Neuronal stem cell (in vitro differentiated cells): Measurements from ENCODE around the gene RNF222.

Experiments used
- DNase-seq: peaks from one replicate; pipeline ENCODE4 v3.0.0-alpha.2; 2013; ENCODE audit warnings: low spot score
- H2AFZ ChIP-seq: one replicate; pipeline ENCODE4 v1.6.1; 2013; ENCODE audit warnings: mild to moderate bottlenecking, low read length, inconsistent platforms
- H2AK5ac ChIP-seq: 2 replicates; pipeline ENCODE4 v1.6.1; 2013; ENCODE audit warnings: low read depth, mild to moderate bottlenecking, inconsistent platforms, low read length, moderate library complexity, mixed read lengths
- H2BK120ac ChIP-seq: 2 replicates; pipeline ENCODE4 v1.6.1; 2013; ENCODE audit warnings: low read depth, mild to moderate bottlenecking, inconsistent platforms, low read length, moderate library complexity, mixed read lengths
- H2BK12ac ChIP-seq: one replicate; pipeline ENCODE4 v1.6.1; 2013; ENCODE audit warnings: low read length, inconsistent platforms
- H2BK15ac ChIP-seq: 2 replicates; pipeline ENCODE4 v1.6.1; 2013; ENCODE audit warnings: mild to moderate bottlenecking, low read length, inconsistent platforms, mixed read lengths
- H2BK5ac ChIP-seq: one replicate; pipeline ENCODE4 v1.6.1; 2013; ENCODE audit warnings: inconsistent platforms, mild to moderate bottlenecking, low read length, moderate library complexity
- H3K14ac ChIP-seq: one replicate; pipeline ENCODE4 v1.6.1; 2013; ENCODE audit warnings: low read length, inconsistent platforms
- H3K18ac ChIP-seq: 2 replicates; pipeline ENCODE4 v1.6.1; 2013; ENCODE audit warnings: low read length, inconsistent platforms
- H3K23ac ChIP-seq: 2 replicates; pipeline ENCODE4 v1.6.1; 2013; ENCODE audit warnings: low read depth, mild to moderate bottlenecking, mixed read lengths, low read length, inconsistent platforms; ENCODE audit not compliant: poor library complexity
- H3K27ac ChIP-seq: replicated peaks from 3 replicates; pipeline ENCODE4 v1.5.1; 2013; ENCODE audit warnings: low read length, inconsistent platforms
- H3K27me3 ChIP-seq, 3 experiments: 2 replicates each; pipeline ENCODE4 v1.6.1; 2013; ENCODE audit warnings: low read length in 3 of 3, mild to moderate bottlenecking in 2 of 3, inconsistent platforms in 1 of 3, low read depth in 1 of 3, mixed read lengths in 1 of 3, moderate library complexity in 1 of 3; ENCODE audit not compliant: control insufficient read depth in 3 of 3, insufficient read depth in 3 of 3
- H3K36me3 ChIP-seq, 2 donors: replicated peaks in 1 of 2; 2 replicates each; pipeline ENCODE4 v1.6.1; 2013; ENCODE audit warnings: low read length in 2 of 2; ENCODE audit not compliant: control insufficient read depth in 2 of 2, insufficient read depth in 2 of 2
- H3K4ac ChIP-seq: 2 replicates; pipeline ENCODE4 v1.6.1; 2013; ENCODE audit warnings: inconsistent platforms, mild to moderate bottlenecking, low read length, moderate library complexity
- H3K4me1 ChIP-seq, 2 donors: 1 replicate in 1 of 2; 2 replicates in 1 of 2; pipeline ENCODE4 v1.6.1; 2013; ENCODE audit warnings: low read length in 2 of 2, low read depth in 1 of 2; ENCODE audit not compliant: control insufficient read depth in 2 of 2, insufficient read depth in 1 of 2
- H3K4me2 ChIP-seq: one replicate; pipeline ENCODE4 v1.6.1; 2013; ENCODE audit warnings: mild to moderate bottlenecking, low read length, inconsistent platforms; ENCODE audit not compliant: insufficient read depth, poor library complexity, severe bottlenecking
- H3K4me3 ChIP-seq, 2 donors: 2 replicates each; pipeline ENCODE4 v1.5.1; 2013; ENCODE audit warnings: low read length in 2 of 2, mild to moderate bottlenecking in 2 of 2, inconsistent platforms in 1 of 2, moderate library complexity in 1 of 2
- H3K79me1 ChIP-seq: one replicate; pipeline ENCODE4 v1.6.1; 2013; ENCODE audit warnings: low read depth, mild to moderate bottlenecking, inconsistent platforms, low read length, moderate library complexity
- H3K9ac ChIP-seq: one replicate; pipeline ENCODE4 v1.6.1; 2013; ENCODE audit warnings: mild to moderate bottlenecking, low read depth, low read length, inconsistent platforms; ENCODE audit not compliant: poor library complexity
- H3K9me3 ChIP-seq, 2 donors: replicated peaks in 1 of 2; 2 replicates each; pipeline versions ENCODE3 to v1.6.1; 2013; ENCODE audit warnings: low read length in 2 of 2, mild to moderate bottlenecking in 2 of 2, inconsistent platforms in 1 of 2, low read depth in 1 of 2, mixed read lengths in 1 of 2, moderate library complexity in 1 of 2; ENCODE audit not compliant: control insufficient read depth in 2 of 2, insufficient read depth in 1 of 2
- H4K8ac ChIP-seq: one replicate; pipeline ENCODE4 v1.6.1; 2013; ENCODE audit warnings: low read depth, mild to moderate bottlenecking, inconsistent platforms, low read length, moderate library complexity
- H4K91ac ChIP-seq: one replicate; pipeline ENCODE4 v1.6.1; 2013; ENCODE audit warnings: low read length, low read depth, mild to moderate bottlenecking, inconsistent platforms; ENCODE audit not compliant: poor library complexity
- WGBS, 2 donors: extraction: QIAGEN DNeasy Blood & Tissue Kit; methylation state at CpG; one replicate each; pipeline ENCODE4 v1.1.7; 2013; ENCODE audit warnings: missing lambda C conversion rate in 2 of 2, mixed read lengths in 1 of 2; ENCODE audit not compliant: insufficient read length in 2 of 2, insufficient replicate concordance in 1 of 2; ENCODE audit errors: extremely low coverage in 2 of 2; 5-methylcytosine and 5-hydroxymethylcytosine counted together

Gene RNF222

DNA sequence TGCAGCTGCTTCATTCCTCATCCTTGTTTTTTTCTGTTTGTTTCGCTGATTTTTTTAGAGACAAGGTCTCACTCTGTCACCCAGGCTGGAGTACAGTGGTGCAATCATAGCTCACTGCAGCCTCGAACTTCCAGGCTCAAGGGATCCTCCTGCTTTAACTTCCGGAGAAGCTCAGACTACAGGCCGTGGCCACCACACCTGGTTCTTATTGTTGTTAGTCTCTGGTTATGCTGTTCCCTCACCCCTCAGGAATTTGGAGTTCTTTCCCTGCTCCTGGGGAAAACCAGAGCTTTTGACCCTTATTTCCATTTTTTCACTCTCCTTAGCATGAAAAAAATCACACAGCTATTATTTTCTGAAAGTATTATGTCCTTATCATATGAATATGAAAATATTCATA, 56.2 kb downstream of the RNF222 start:
- H3K9ac ChIP-seq = no peak overlapping the region
- H3K36me3 ChIP-seq = no peaks in the 10 kb centered on the region
- H3K79me1 ChIP-seq = no peaks in the 10 kb centered on the region
- H4K8ac ChIP-seq = no peak overlapping the region
- no peak overlapping the region for H2BK12ac ChIP-seq
- no peak overlapping the region for H3K27ac ChIP-seq
- no CpG with 5 or more reads among the region's 4 CpGs for WGBS, 2 donors
- no peak overlapping the region for H2BK120ac ChIP-seq
- no peaks in the 10 kb centered on the region for H3K9me3 ChIP-seq
- peaks cover 0 to 25% (median 0%) of the 10 kb centered on the region in 3 experiments for H3K27me3 ChIP-seq
- no peak overlapping the region for H3K4me2 ChIP-seq
- no peak overlapping the region for H2AFZ ChIP-seq
- H3K4me1 ChIP-seq = peaks cover 12% of the 10 kb centered on the region in 2 donors
- H2BK15ac ChIP-seq = no peak overlapping the region
- H3K18ac ChIP-seq = no peak overlapping the region
- H2BK5ac ChIP-seq = no peak overlapping the region
- H3K14ac ChIP-seq = no peak overlapping the region
- H3K4ac ChIP-seq = no peak overlapping the region
- DNase-seq = no peak
- no peak overlapping the region for H2AK5ac ChIP-seq
- H3K23ac ChIP-seq = no peak overlapping the region
- no peak overlapping the region for H4K91ac ChIP-seq
- H3K4me3 ChIP-seq = no peak overlapping the region
